Smooth muscle cell (in vitro differentiated cells): ENCODE data around the gene TESK2. TPM values are rescaled to one million over a fixed set of nuclear protein-coding genes. Genes with fewer than 3 reads are reported as not detected.
"Not testable (repeated sequence)": the region's sequence is repeated elsewhere in the genome, so short reads cannot be mapped to it uniquely, and the experiment has no call there.

Experiments
- DNase-seq: peaks from one replicate; lab custom pipeline; 2025; ENCODE audit not compliant: unreplicated experiment; lab: John Stamatoyannopoulos, UW
- H2AFZ ChIP-seq: fragments of 200-600 bp; sonication (generic); 2 replicates; pipeline ENCODE4 v1.6.0; 2016; ENCODE audit warnings: antibody characterized with exemption, low read depth, mild to moderate bottlenecking
- H3F3A ChIP-seq: fragments of 200-600 bp; sonication (generic); 2 replicates; pipeline ENCODE4 v1.6.0; 2017; ENCODE audit warnings: antibody characterized with exemption, low read depth
- H3K27ac ChIP-seq: fragments of 200-600 bp; sonication (generic); 2 replicates; pipeline ENCODE4 v1.5.1; 2016; ENCODE audit warnings: low read depth, mild to moderate bottlenecking
- H3K27me3 ChIP-seq: fragments of 200-600 bp; sonication (generic); 2 replicates; pipeline ENCODE4 v1.6.1; 2016; ENCODE audit warnings: low read depth, mild to moderate bottlenecking
- H3K36me3 ChIP-seq: fragments of 200-600 bp; sonication (generic); 2 replicates; pipeline ENCODE4 v1.5.1; 2016; ENCODE audit warnings: low read depth
- H3K4me1 ChIP-seq: fragments of 200-600 bp; sonication (generic); 2 replicates; pipeline ENCODE4 v1.5.1; 2016; ENCODE audit warnings: low read depth
- H3K4me2 ChIP-seq: fragments of 200-600 bp; sonication (generic); 2 replicates; pipeline ENCODE4 v1.6.0; 2016; ENCODE audit warnings: mild to moderate bottlenecking
- H3K4me3 ChIP-seq: fragments of 200-600 bp; sonication (generic); 2 replicates; pipeline ENCODE4 v1.5.1; 2016; ENCODE audit warnings: mild to moderate bottlenecking
- H3K79me2 ChIP-seq: fragments of 200-600 bp; sonication (generic); 2 replicates; pipeline ENCODE4 v1.6.0; 2016; ENCODE audit warnings: low read depth, mild to moderate bottlenecking
- H3K9ac ChIP-seq: fragments of 200-600 bp; sonication (generic); 2 replicates; pipeline ENCODE4 v1.6.0; 2016; ENCODE audit warnings: low read depth
- H3K9me3 ChIP-seq: fragments of 200-600 bp; sonication (generic); replicated peaks from 2 replicates; pipeline ENCODE4 v1.5.1; 2016; ENCODE audit warnings: low read depth
- H4K20me1 ChIP-seq: fragments of 200-600 bp; sonication (generic); 2 replicates; pipeline ENCODE4 v1.6.0; 2016; ENCODE audit warnings: low read depth
- CTCF ChIP-seq: fragments of 200-600 bp; sonication (generic); IDR thresholded peaks from 2 replicates; pipeline ENCODE4 v1.5.1; 2017; ENCODE audit warnings: borderline replicate concordance, mild to moderate bottlenecking, antibody characterized with exemption; ENCODE audit not compliant: insufficient read depth, poor library complexity, severe bottlenecking
- WGBS: methylation state at CpG from one replicate; pipeline ENCODE4 v1.1.7; 2016; ENCODE audit warnings: low lambda C conversion rate; 5-methylcytosine and 5-hydroxymethylcytosine counted together
- polyA plus RNA-seq: library from polyadenylated mRNA; unstranded; fragments of >200 nt; fragmentation: Nextera tagmentation; extraction: Ambion mirVana; gene quantifications from 2 replicates; pipeline ENCODE4 v1.2.1, GENCODE V29; 2016
- total RNA-seq: library from RNA; depleted of rRNA; stranded (reverse); fragments of >200 nt; gene quantifications from 2 replicates; pipeline ENCODE4 v1.2.3, GENCODE V29; 2014

Gene TESK2
- total and polyA plus RNA-seq, 2 experiments from 2014 or later: 1.3 to 4.3 TPM

DNA sequence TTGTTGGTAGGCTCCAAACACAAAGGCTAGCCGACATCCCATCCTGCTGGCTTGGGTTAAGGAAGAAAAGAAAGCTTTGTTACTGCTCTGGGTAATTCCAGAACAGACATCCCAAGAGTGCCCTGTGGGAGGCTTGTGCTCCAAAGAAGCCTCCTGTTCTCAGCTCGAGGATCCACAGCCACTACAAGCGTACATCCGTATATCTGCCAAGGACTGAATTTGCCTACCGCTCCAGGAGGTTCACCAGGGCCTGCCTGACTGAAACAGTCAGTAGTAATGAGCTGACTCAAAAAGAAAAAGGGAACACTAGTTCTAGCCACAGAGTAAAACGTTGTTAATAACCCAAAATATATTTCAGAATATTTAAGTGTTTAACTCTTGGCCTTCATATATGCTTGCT, 125.9 kb downstream of the TESK2 start:
- H3F3A ChIP-seq: no peaks in the 10 kb centered on the region
- H3K79me2 ChIP-seq: no peaks in the 10 kb centered on the region
- H3K27me3 ChIP-seq: no peaks in the 10 kb centered on the region
- no peaks in the 10 kb centered on the region for H3K36me3 ChIP-seq
- no peak for DNase-seq
- H3K4me3 ChIP-seq: no peak overlapping the region
- H4K20me1 ChIP-seq: no peaks in the 10 kb centered on the region
- no peak for TF ChIP-seq CTCF
- no peak overlapping the region for H3K9ac ChIP-seq
- H3K9me3 ChIP-seq: no peaks in the 10 kb centered on the region
- no peak overlapping the region for H3K27ac ChIP-seq
- WGBS: 94% methylated on average over 6 of the region's 6 CpGs
- no peak overlapping the region for H3K4me2 ChIP-seq
- no peak overlapping the region for H2AFZ ChIP-seq
- H3K4me1 ChIP-seq: peaks cover 11% of the 10 kb centered on the region

GRCh38 chr1:45364294-45364693, 126.7 kb downstream of the TESK2 start:
- H2AFZ ChIP-seq: no peak overlapping the region
- no peaks in the 10 kb centered on the region for H3F3A ChIP-seq
- H3K4me3 ChIP-seq: no peak overlapping the region
- H4K20me1 ChIP-seq: no peaks in the 10 kb centered on the region
- no peaks in the 10 kb centered on the region for H3K36me3 ChIP-seq
- no peak overlapping the region for H3K4me2 ChIP-seq
- WGBS: 84% methylated on average over 2 of the region's 2 CpGs
- no peaks in the 10 kb centered on the region for H3K79me2 ChIP-seq
- no peak for DNase-seq
- H3K4me1 ChIP-seq: peaks cover 13% of the 10 kb centered on the region
- no peak overlapping the region for H3K27ac ChIP-seq
- H3K9me3 ChIP-seq: no peaks in the 10 kb centered on the region
- no peak for TF ChIP-seq CTCF
- no peaks in the 10 kb centered on the region for H3K27me3 ChIP-seq
- no peak overlapping the region for H3K9ac ChIP-seq

DNA sequence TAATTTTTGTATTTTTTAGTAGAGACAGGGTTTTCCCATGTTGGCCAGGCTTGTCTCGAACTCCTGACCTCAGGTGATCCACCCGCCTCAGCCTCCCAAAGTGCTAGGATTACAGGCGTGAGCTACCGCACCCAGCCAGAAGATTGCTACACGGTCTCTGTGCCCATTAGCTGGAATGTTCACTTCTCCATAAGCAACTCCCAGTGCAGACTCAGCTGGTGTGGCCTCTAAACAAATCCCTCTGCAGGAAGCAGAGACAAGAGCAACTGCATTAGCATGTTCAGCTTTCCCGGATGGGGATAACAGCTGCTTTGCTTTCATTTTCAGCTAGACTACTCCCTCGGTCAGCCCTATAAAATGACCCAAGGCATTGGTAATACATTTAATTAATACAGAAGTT, 130.0 kb downstream of the TESK2 start:
- Histone ChIP-seq H3K4me2 (peak overlapping the region; percentile 75), H3K27ac (peak overlapping the region; percentile 30), H3K4me3 (peak overlapping the region; percentile 33), H2AFZ (peak overlapping the region; percentile 58), H3K4me1 (peaks cover 13% of the 10 kb centered on the region), H3K9ac (peak overlapping the region; percentile 6)
- WGBS: 42% methylated on average over 7 of the region's 7 CpGs
- H3K27me3 ChIP-seq, H3F3A ChIP-seq, H3K36me3 ChIP-seq, DNase-seq, H4K20me1 ChIP-seq, H3K9me3 ChIP-seq, H3K79me2 ChIP-seq: not testable (repeated sequence)

GRCh38 chr1:45359882-45360513, 131.0 kb downstream of the TESK2 start:
- H3K4me2 ChIP-seq: peak overlapping the region; percentile 68
- no peaks in the 10 kb centered on the region for H3K36me3 ChIP-seq
- H3K9ac ChIP-seq: no peak overlapping the region
- H3K27ac ChIP-seq: no peak overlapping the region
- no peaks in the 10 kb centered on the region for H4K20me1 ChIP-seq
- H2AFZ ChIP-seq: peak overlapping the region; percentile 85
- no peak for DNase-seq
- no peaks in the 10 kb centered on the region for H3F3A ChIP-seq
- peak; percentile 66 for TF ChIP-seq CTCF
- H3K79me2 ChIP-seq: no peaks in the 10 kb centered on the region
- peaks cover 10% of the 10 kb centered on the region for H3K4me1 ChIP-seq
- no peak overlapping the region for H3K4me3 ChIP-seq
- 43% methylated on average over 7 of the region's 7 CpGs for WGBS
- H3K9me3 ChIP-seq: no peaks in the 10 kb centered on the region
- no peaks in the 10 kb centered on the region for H3K27me3 ChIP-seq
